GM19193 (cell line): ENCODE measurements around the gene TOLLIP.

Experiments
- POLR2A ChIP-seq: IDR thresholded peaks from 4 replicates; pipeline ENCODE4 v1.6.1; 2011; ENCODE audit not compliant: insufficient read depth, insufficient read length; ENCODE audit errors: extremely low read depth

TOLLIP gene

GRCh38 chr11:1271927-1272326, 37.5 kb downstream of the TOLLIP start:
- no peak for TF ChIP-seq POLR2A

GRCh38 chr11:1271406-1271805, 38.0 kb downstream of the TOLLIP start:
- no peak for TF ChIP-seq POLR2A

GRCh38 chr11:1271002-1271401, 38.4 kb downstream of the TOLLIP start:
- no peak for TF ChIP-seq POLR2A

GRCh38 chr11:1270476-1270875, 39.0 kb downstream of the TOLLIP start:
- TF ChIP-seq POLR2A = no peak

GRCh38 chr11:1269957-1270356, 39.5 kb downstream of the TOLLIP start:
- no peak for TF ChIP-seq POLR2A

GRCh38 chr11:1267441-1268100, 41.9 kb downstream of the TOLLIP start:
- no peak for TF ChIP-seq POLR2A

- TF ChIP-seq POLR2A = no peak
Observed at GRCh38 chr11:1263010-1263409, 46.4 kb downstream of the TOLLIP start.

- peak; percentile 45 for TF ChIP-seq POLR2A
Observed at GRCh38 chr11:1262172-1263006, 47.0 kb downstream of the TOLLIP start.

- no peak for TF ChIP-seq POLR2A
Observed at GRCh38 chr11:1261241-1262071, 48.0 kb downstream of the TOLLIP start.

GRCh38 chr11:1260620-1261019, 48.8 kb downstream of the TOLLIP start:
- TF ChIP-seq POLR2A = no peak

- TF ChIP-seq POLR2A = no peak
Observed at GRCh38 chr11:1260023-1260501, 49.4 kb downstream of the TOLLIP start.

GRCh38 chr11:1259561-1259960, 49.9 kb downstream of the TOLLIP start:
- TF ChIP-seq POLR2A = no peak

- no peak for TF ChIP-seq POLR2A
Observed at GRCh38 chr11:1259076-1259461, 50.4 kb downstream of the TOLLIP start.

- TF ChIP-seq POLR2A = no peak
Observed at GRCh38 chr11:1258401-1259075, 50.9 kb downstream of the TOLLIP start.

GRCh38 chr11:1257916-1258315, 51.5 kb downstream of the TOLLIP start:
- TF ChIP-seq POLR2A = no peak
